ENCODE measurements around the gene PRRX2.

Gene PRRX2

GRCh38 chr9:129685220-129685932, 19.9 kb downstream of the PRRX2 start:
- no peak overlapping the region for H3K27ac ChIP-seq
- TF ChIP-seq CTCF (conservative IDR thresholded peaks at IDR 0.05) = no peak

DNA sequence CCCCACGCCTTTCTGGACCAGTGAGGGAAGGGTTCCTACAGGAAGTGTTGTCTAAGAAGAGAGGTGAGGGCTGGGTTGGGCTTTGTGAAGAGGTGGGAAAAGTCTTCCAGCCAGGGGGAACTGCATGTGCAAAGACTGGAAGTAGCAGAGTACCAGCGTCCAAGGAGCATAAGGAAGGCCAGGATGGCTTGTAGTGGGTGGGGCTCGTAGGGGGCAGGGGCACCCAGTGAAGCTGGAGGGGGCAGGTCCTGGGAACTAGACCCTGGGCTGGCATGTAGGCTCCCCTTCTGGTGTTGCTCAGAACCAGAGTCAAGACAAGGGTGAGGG, 20.4 kb downstream of the PRRX2 start:
- no peak overlapping the region for H3K27ac ChIP-seq

GRCh38 chr9:129686736-129687135, 21.3 kb downstream of the PRRX2 start:
- TF ChIP-seq CTCF (conservative IDR thresholded peaks at IDR 0.05) = no peak
- no peak overlapping the region for H3K27ac ChIP-seq

More for the DNA sequence above, 20.4 kb downstream of the PRRX2 start:
- TF ChIP-seq CTCF (conservative IDR thresholded peaks at IDR 0.05) = no peak

- H3K27ac ChIP-seq = no peak overlapping the region
- no peak for TF ChIP-seq CTCF (conservative IDR thresholded peaks at IDR 0.05)
Observed at GRCh38 chr9:129687391-129687790, 21.9 kb downstream of the PRRX2 start.

- no peak overlapping the region for H3K27ac ChIP-seq
- TF ChIP-seq CTCF (conservative IDR thresholded peaks at IDR 0.05) = no peak
Observed at GRCh38 chr9:129688285-129689043, 23.0 kb downstream of the PRRX2 start.

DNA sequence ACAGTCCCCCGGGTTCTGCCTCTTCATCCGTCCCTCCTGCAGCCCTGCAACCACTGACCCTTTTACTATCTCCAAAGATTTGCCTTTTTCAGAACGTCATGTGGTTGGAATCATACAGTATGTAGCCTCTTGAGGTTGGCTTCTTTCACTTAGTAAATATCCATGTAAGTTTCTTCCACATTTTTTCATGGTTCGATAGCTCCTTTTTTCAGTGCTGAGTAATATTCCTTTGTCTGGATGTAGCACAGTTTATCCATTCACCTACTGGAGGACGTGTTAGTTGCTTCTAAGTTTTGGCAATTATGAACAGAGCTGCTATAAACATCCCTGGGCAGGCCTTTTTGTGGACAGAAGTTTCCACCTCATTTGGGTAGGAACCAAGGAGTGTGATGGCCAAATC, 27.1 kb downstream of the PRRX2 start:
- no peak for TF ChIP-seq CTCF (conservative IDR thresholded peaks at IDR 0.05)
- H3K27ac ChIP-seq = no peak overlapping the region

DNA sequence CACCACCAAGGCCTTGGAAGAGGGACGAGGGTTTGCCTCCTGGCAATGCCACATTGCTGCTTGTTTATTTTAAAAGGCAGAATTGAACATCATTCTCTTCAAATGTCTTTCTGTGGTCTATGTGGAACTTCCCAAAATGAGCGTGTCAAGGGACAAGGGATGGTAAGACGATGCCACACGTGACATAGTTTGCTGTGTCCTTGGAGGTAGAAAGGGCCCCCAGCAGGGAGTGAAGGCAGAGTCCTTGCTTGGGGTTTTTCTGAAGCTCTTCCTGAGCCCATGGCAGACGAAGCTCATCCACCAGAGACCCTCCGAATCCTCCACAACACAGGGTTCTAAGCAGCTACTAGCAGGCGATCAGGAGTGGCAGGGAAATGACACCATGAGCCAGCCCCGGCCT, 28.3 kb downstream of the PRRX2 start:
- H3K27ac ChIP-seq = no peak overlapping the region
- no peak for TF ChIP-seq CTCF (conservative IDR thresholded peaks at IDR 0.05)

Data from VCaP (cell line).